PFSK-1 (cell line): Measurements from ENCODE around the gene CNIH2.

ENCODE experiments used
- FOXP2 ChIP-seq: optimal IDR thresholded peaks from 2 replicates; pipeline ENCODE3; 2011; ENCODE audit warnings: borderline replicate concordance, control low read depth, inconsistent platforms; ENCODE audit not compliant: insufficient read depth; ENCODE audit errors: extremely low read length, extremely low read depth
- POLR2AphosphoS5 ChIP-seq: IDR thresholded peaks from 2 replicates; pipeline ENCODE4 v1.6.1; 2012; ENCODE audit warnings: low read depth, mild to moderate bottlenecking, control low read depth, low read length, moderate library complexity
- SIN3A ChIP-seq: IDR thresholded peaks from 2 replicates; pipeline ENCODE4 v1.6.1; 2012; ENCODE audit warnings: mild to moderate bottlenecking, low read length, moderate library complexity, borderline replicate concordance; ENCODE audit not compliant: insufficient read depth
- TAF1 ChIP-seq: IDR thresholded peaks from 2 replicates; pipeline ENCODE4 v1.6.1; 2012; ENCODE audit warnings: low read length, control low read depth, borderline replicate concordance; ENCODE audit not compliant: insufficient read depth
- TF ChIP-seq, protein P1 (sequence below), 2 experiments: IDR thresholded peaks; 2 replicates each; pipeline versions ENCODE4 v1.6.1 to v1.8.0; 2011 to 2012; ENCODE audit warnings: low read depth in 2 of 2, low read length in 2 of 2, control low read depth in 1 of 2, inconsistent platforms in 1 of 2, mild to moderate bottlenecking in 1 of 2, moderate library complexity in 1 of 2; ENCODE audit not compliant: insufficient read depth in 1 of 2

The CNIH2 gene

DNA sequence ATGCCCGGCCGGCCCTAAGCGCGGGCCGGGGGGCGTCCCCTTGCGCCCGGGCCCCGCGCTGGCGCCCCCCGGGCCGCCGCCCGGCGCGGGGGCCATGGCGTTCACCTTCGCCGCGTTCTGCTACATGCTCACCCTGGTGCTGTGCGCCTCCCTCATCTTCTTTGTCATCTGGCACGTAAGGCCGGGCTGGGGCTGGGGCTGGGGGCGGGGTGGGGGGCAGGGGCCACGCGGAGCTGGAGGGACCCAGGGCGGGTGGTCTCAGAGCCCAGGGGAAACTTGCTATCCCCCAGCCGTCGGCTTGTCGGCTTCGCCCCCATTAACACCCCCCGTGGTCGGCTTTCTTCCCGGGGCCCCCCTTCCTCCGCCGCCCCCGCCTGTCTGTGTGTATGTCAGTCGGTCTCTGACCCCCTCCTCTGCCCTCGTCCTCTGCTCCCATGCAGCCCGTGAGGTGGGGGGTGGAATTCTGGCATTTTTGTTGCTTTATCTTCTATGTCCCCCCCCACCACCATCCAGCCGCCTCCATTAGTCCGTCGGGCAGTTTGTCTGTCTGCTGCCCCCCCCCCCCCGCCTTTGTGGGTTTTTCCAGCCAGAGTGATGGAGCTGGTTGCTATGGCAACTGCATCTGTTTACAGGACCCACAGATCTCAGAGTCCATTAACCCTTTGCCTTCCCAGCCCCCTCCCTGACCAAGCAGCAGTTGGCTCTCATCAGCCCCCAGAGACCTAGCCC, 552 bp downstream of the CNIH2 start:
- TF ChIP-seq FOXP2 (no peak), SIN3A (no peak), TAF1 (no peak), POLR2AphosphoS5 (no peak)
- TF ChIP-seq, protein P1, sequence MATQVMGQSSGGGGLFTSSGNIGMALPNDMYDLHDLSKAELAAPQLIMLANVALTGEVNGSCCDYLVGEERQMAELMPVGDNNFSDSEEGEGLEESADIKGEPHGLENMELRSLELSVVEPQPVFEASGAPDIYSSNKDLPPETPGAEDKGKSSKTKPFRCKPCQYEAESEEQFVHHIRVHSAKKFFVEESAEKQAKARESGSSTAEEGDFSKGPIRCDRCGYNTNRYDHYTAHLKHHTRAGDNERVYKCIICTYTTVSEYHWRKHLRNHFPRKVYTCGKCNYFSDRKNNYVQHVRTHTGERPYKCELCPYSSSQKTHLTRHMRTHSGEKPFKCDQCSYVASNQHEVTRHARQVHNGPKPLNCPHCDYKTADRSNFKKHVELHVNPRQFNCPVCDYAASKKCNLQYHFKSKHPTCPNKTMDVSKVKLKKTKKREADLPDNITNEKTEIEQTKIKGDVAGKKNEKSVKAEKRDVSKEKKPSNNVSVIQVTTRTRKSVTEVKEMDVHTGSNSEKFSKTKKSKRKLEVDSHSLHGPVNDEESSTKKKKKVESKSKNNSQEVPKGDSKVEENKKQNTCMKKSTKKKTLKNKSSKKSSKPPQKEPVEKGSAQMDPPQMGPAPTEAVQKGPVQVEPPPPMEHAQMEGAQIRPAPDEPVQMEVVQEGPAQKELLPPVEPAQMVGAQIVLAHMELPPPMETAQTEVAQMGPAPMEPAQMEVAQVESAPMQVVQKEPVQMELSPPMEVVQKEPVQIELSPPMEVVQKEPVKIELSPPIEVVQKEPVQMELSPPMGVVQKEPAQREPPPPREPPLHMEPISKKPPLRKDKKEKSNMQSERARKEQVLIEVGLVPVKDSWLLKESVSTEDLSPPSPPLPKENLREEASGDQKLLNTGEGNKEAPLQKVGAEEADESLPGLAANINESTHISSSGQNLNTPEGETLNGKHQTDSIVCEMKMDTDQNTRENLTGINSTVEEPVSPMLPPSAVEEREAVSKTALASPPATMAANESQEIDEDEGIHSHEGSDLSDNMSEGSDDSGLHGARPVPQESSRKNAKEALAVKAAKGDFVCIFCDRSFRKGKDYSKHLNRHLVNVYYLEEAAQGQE (IDR thresholded peaks at IDR 0.05; ENCODE audit: insufficient read depth in 1 of 2, low read depth in 2 of 2, low read length in 2 of 2): no peak

DNA sequence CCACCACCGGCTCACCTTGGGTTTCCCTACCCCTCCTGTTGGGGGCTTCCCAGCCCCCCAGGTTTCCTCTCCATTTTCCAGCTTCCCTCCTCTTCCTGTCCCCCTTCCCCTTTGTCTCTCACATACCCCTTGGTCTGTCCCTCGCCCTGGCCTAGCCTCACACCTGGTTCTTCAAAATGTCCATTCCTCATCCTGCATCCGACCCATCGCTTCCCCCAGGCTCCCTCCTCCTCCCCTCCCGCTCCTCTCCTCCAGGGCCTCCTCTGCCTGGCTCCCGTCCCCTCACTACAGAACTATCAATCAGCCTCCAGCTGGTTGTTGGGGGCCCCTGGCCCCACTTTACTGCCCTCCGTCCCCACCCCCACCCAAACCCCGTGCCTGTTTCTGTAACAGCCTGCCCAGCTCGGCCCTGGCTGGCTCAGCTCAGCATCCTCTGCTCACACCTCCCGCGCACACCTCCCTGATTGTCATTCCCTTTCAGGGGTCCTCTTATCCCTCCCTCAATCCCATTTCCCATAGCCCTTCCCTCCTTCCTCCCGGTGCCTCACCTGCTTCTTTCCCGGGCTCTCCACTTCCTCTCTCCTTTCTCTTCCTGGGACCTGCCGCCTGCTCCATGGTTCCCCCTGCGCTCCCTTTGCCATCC, 1.2 kb downstream of the CNIH2 start:
- no peak for TF ChIP-seq FOXP2
- no peak for TF ChIP-seq SIN3A
- TF ChIP-seq TAF1: no peak
- no peak for TF ChIP-seq POLR2AphosphoS5
- TF ChIP-seq, protein P1 (IDR thresholded peaks at IDR 0.05; ENCODE audit: insufficient read depth in 1 of 2, low read depth in 2 of 2, low read length in 2 of 2): no peak

DNA sequence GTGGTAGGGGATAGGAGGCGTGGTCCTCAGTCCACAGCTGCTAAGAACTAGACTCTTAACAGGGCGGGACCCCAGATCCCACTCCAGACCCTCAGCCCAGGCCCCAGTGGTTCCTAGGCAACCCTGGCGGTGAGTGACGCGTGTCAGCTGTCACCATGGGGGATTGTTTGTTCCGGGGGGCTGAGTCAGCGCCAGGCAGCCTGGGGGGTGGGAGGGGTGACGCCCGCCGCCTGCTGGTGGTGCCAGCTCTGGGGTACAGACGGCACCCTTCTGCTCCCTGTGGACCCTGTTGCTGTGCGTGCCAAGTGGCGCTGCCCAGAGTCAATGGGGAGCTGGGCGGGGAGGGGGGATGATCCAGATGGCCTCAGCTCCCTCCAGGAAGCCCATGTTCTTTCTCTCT, 2.5 kb downstream of the CNIH2 start:
- TF ChIP-seq SIN3A (no peak), FOXP2 (no peak), TAF1 (no peak), POLR2AphosphoS5 (no peak)
- TF ChIP-seq, protein P1 (IDR thresholded peaks at IDR 0.05; ENCODE audit: insufficient read depth in 1 of 2, low read depth in 2 of 2, low read length in 2 of 2): no peak

DNA sequence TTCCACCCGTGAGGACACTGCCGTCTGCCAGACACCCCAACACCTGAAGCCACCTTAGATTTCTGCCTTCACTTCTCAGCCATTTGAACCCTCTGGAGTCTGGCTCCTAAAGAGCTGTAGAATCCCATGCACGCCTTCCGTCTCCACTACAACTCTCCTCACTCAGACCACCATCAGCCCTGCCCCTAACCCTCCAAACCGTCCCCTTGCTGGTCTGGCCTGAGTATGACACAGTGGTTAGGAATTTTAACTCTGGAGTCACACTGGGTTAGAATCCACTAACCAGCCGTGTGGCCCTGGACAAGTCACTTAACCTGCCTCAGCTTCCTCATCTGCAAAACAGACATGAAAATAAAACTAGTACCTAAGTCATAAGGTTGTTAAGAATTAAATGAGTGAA, 3.0 kb downstream of the CNIH2 start:
- no peak for TF ChIP-seq TAF1
- no peak for TF ChIP-seq SIN3A
- TF ChIP-seq, protein P1 (IDR thresholded peaks at IDR 0.05; ENCODE audit: insufficient read depth in 1 of 2, low read depth in 2 of 2, low read length in 2 of 2): no peak
- no peak for TF ChIP-seq POLR2AphosphoS5
- TF ChIP-seq FOXP2: no peak
